ENCODE data around the gene MX1. TPM values are rescaled to one million over a fixed set of nuclear protein-coding genes. Genes with fewer than 3 reads are reported as not detected.

The MX1 gene
- total RNA-seq, 2 donors from 2014 or later: 7.0 to 14.8 TPM

DNA sequence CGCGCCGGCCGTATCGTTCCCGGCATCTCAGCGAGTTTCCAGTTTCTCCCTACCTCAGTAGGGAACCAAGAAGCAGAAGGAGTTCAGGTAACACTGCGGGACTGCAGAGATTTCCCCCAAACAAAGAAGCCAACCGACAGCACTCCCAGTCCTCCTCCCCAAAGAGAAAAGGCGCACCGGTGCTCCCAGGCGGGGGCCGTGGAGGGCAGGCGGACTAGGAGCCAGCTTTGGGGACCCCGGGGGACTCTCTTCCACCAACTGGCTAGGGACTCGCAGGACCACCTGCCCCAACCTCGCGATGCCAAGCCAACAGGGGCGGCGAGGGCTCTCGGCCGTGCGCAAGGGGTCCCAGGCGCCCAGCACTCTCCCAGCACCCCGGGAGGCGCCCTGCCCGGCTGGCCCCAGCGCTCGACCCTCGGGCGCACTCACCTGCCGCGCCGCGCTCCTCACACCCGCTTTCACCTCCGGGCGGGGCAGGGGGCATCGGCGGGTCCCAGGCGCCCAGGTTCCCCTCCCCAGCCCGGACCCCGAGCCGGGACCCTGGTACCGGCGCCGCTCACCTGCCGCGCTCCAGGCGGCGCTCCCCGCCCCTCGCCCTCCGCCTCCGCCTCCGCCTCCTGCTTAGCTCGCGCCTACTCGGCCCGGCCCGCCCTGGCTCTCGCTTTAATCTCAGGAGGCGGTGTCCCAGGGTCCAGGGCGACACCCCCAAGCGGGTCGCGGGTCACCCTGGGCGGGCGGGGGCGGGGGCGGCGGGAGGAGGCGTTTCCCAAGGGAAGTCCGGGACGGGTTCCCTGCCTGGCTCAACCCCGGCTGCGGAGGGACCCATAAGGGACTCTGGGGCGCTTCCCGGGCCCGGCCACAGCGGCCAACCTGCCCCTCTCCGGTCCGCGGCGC lies 81.7 kb downstream of the MX1 start, which contains the start of gene TMPRSS2:
Gene TMPRSS2 (minus strand): TSS at position 638 of the 894 bp plus-strand sequence. CDS start 10,025 bp downstream, outside the sequence.
- TF ChIP-seq, protein P1, sequence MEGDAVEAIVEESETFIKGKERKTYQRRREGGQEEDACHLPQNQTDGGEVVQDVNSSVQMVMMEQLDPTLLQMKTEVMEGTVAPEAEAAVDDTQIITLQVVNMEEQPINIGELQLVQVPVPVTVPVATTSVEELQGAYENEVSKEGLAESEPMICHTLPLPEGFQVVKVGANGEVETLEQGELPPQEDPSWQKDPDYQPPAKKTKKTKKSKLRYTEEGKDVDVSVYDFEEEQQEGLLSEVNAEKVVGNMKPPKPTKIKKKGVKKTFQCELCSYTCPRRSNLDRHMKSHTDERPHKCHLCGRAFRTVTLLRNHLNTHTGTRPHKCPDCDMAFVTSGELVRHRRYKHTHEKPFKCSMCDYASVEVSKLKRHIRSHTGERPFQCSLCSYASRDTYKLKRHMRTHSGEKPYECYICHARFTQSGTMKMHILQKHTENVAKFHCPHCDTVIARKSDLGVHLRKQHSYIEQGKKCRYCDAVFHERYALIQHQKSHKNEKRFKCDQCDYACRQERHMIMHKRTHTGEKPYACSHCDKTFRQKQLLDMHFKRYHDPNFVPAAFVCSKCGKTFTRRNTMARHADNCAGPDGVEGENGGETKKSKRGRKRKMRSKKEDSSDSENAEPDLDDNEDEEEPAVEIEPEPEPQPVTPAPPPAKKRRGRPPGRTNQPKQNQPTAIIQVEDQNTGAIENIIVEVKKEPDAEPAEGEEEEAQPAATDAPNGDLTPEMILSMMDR (IDR thresholded peaks at IDR 0.05): peak in 1 of 7 experiments; percentile 14
- TF ChIP-seq POLR2A (IDR thresholded peaks at IDR 0.05): peak; percentile 91 to 96 (median 95)
- 0 to 1% methylated on average over 18 to 85 of the region's 85 CpGs for WGBS, 2 donors
- Histone ChIP-seq H3K36me3 (replicated peaks in 1 of 2; ENCODE audit: insufficient read depth in 1 of 2, low read depth in 2 of 2) (no peaks in the 10 kb centered on the region), H3K4me1 (peaks cover 68% of the 10 kb centered on the region), H3K27ac (peak within 1 kb of the TSS; percentile 96 to 98 (median 97)), H3K4me3 (peak within 1 kb of the TSS; percentile 52 to 91), H3K9me3 (no peaks in the 10 kb centered on the region), H3K27me3 (no peaks in the 10 kb centered on the region)
- DNase-seq: peak; percentile 92 to 95 (median 94)
- peak; percentile 78 for ATAC-seq
- intact Hi-C loops (cut with DNase I): no loop called here

DNA sequence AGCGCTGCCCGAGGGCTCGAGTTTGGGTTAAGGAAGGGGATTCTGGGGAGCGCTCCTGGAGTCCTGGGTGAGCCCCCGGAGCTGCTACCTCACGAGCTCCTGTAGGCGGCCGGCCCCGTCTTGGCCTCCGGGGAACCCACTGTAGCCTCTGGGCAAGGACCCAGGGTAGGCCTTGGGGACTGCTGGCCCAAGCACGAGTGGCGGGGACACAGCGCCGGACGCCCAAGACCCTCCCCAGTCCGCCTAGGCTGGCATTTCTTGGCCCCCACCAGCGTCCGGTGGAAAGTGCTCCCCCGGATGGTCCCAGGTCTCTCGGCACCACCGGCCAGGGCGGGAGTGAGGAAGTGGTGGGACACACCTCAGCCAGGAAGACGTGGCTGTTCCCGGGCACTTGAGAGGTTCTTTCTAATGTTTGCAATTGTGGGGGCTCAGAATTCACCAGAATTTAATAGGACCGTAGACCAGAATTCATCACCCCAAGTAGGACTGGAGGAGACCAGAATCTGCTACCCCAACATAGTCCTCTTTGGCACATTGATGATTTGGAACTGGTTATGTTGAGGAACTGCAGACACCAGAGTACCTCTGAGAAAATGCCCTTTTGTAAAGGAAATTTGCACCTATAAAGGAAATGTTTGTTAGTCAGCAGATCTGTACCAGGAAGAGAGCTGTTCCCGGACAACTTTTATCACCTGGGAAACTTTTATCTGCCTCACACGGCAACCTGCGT lies 82.5 kb downstream of the MX1 start:
- H3K36me3 ChIP-seq (replicated peaks in 1 of 2; ENCODE audit: insufficient read depth in 1 of 2, low read depth in 2 of 2): no peaks in the 10 kb centered on the region
- no peak overlapping the region for H3K4me3 ChIP-seq
- H3K4me1 ChIP-seq: peaks cover 60% of the 10 kb centered on the region
- intact Hi-C loops (cut with DNase I): no loop called here
- DNase-seq (peak in 2 of 4 donors; percentile 42 to 55), ATAC-seq (peak; percentile 12)
- H3K9me3 ChIP-seq: no peaks in the 10 kb centered on the region
- peak overlapping the region; percentile 96 to 98 (median 97) for H3K27ac ChIP-seq
- no peaks in the 10 kb centered on the region for H3K27me3 ChIP-seq
- 7 to 12% methylated on average over 5 to 28 of the region's 28 CpGs for WGBS, 2 donors
- TF ChIP-seq POLR2A (IDR thresholded peaks at IDR 0.05): peak in 2 of 3 donors; percentile 55 to 65
- TF ChIP-seq, protein P1 (IDR thresholded peaks at IDR 0.05): peak in 2 of 7 experiments; percentile 10 to 17

Other genes starting within 250 kb of the MX1 start
- 10 to 100 TPM; 50.4 to 74.5 TPM for gene FAM3B, start 109.4 kb upstream of the MX1 start, total RNA-seq
- 10 to 100 TPM in 1 of 2 donors, 1 to 10 TPM in 1; 2.3 to 12.2 TPM for gene MX2, start 64.2 kb upstream of the MX1 start, total RNA-seq
- gene TMPRSS2, start 81.9 kb downstream of the MX1 start, total RNA-seq: 10 to 100 TPM; 45.7 to 60.3 TPM

All from body of pancreas (tissue), 4 donors.